ENCODE measurements around the gene NMU. TPM values are rescaled to one million over a fixed set of nuclear protein-coding genes. Genes with fewer than 3 reads are reported as not detected.

Gene NMU
- total RNA-seq, 1 donor from 2014 or later: 2.1 TPM

DNA sequence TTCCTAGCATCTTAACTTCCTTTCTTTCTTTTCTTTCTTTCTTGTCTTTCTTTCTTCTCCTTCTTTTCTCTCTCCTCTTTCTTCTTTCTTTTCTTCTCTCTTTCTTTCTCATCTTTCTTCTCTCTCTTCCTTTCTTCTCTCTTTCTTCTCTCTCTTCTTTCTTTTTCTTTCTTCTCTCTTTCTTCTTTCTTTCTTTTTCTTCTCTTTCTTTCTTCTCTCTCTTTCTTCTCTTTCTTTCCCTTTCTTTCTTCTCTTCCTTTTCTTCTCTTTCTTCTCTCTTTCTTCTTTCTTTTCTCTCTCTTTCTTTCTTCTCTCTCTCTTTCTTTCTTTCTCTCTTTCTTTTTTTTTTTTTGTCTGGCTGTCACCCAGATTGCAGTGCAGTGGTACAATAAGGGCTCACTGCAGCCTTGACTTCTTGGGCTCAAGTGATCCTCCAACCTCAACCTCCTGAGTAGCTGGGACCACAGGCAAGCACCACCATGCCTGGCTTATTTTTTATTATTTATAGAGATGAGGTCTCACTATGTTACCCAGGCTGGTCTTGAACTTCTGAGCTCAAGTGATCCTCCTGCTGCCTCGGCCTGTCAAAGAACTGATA lies 17.5 kb downstream of the NMU start:
- intact Hi-C loops (cut with DNase I): no loop called here
- Histone ChIP-seq H3K27ac (no peak overlapping the region), H3K4me3 (no peak overlapping the region), H3K36me3 (no peaks in the 10 kb centered on the region), H3K9me3 (no peaks in the 10 kb centered on the region), H3K4me1 (no peaks in the 10 kb centered on the region), H3K27me3 (no peaks in the 10 kb centered on the region)
- TF ChIP-seq, protein P1, sequence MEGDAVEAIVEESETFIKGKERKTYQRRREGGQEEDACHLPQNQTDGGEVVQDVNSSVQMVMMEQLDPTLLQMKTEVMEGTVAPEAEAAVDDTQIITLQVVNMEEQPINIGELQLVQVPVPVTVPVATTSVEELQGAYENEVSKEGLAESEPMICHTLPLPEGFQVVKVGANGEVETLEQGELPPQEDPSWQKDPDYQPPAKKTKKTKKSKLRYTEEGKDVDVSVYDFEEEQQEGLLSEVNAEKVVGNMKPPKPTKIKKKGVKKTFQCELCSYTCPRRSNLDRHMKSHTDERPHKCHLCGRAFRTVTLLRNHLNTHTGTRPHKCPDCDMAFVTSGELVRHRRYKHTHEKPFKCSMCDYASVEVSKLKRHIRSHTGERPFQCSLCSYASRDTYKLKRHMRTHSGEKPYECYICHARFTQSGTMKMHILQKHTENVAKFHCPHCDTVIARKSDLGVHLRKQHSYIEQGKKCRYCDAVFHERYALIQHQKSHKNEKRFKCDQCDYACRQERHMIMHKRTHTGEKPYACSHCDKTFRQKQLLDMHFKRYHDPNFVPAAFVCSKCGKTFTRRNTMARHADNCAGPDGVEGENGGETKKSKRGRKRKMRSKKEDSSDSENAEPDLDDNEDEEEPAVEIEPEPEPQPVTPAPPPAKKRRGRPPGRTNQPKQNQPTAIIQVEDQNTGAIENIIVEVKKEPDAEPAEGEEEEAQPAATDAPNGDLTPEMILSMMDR (IDR thresholded peaks at IDR 0.05): no peak
- ATAC-seq: no peak
- no peak for DNase-seq

DNA sequence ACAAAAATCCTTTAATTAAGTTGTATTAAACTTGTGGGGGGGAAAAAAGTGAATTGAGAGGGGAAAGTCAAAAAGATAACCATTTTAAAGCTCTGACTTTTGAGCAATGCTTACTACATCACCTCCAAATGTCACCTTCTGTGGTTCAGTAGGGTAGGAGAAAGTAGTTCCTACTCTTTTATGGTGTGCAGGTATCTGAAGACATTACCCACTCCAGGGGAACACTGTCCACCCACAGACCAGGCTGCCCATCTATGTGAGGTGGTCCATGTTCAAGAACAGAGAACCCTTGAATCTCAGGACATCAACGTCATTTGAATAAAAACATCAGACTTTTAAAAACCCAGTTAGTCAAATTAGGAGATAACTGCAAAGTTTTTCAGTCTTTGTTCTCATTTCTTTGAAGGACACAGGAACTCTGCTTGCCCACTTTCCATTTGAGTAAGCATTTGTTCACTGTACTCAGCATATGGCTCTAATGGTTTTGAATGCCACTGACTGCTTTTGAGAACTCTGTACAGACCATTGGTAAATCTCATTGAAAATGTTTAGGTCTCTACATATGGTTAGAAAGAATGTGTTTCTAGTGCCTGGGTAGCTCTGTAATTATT lies 18.4 kb downstream of the NMU start:
- Histone ChIP-seq H3K36me3 (no peaks in the 10 kb centered on the region), H3K27ac (no peak overlapping the region), H3K4me3 (no peak overlapping the region), H3K27me3 (no peaks in the 10 kb centered on the region), H3K4me1 (no peaks in the 10 kb centered on the region), H3K9me3 (no peaks in the 10 kb centered on the region)
- ATAC-seq (no peak), DNase-seq (no peak)
- intact Hi-C loops (cut with DNase I): no loop called here
- TF ChIP-seq, protein P1 (IDR thresholded peaks at IDR 0.05): no peak

DNA sequence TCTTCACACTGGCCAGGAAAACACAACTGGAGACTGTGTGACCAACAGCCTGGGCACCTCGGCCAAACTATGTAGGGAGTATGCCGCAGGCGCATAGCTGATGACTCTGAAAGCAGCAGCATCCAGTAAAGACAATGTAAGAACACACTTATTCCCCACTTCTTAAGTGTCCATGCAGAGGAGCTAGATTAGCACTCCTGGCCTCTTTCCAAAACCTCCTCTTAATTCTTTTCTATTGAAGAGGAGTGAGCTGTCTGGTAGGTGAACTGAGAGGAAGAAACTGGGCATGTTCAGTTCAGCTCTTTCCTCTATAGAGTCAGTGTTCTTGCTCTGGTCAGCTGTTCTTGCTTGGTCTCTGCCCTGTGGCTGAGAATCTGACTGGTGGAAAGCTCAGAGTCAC lies 21.1 kb downstream of the NMU start:
- H3K27ac ChIP-seq: no peak overlapping the region
- intact Hi-C loops (cut with DNase I): no loop called here

DNA sequence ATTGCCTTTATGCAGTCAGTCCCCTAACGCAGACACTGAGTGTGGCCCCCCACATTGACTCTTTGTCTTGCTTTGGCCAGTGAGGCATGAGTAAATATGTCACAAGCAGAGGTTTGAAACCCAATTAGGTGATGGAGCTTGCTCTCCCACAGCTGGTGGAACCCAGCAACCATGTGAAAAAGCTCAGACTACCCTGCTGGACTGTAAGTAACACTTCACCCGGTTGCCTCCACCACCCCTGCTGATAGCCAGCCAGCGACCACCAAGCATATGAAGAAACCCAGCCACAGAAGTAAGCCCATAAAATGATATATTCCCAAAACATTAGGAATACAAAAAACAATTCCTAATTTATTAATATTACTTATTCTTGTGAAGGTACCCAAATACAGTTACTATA lies 22.5 kb downstream of the NMU start:
- H3K27me3 ChIP-seq: no peaks in the 10 kb centered on the region
- H3K4me3 ChIP-seq: no peak overlapping the region
- intact Hi-C loops (cut with DNase I): no loop called here
- TF ChIP-seq, protein P1 (IDR thresholded peaks at IDR 0.05): no peak
- no peak for ATAC-seq
- H3K9me3 ChIP-seq: no peaks in the 10 kb centered on the region
- no peak overlapping the region for H3K27ac ChIP-seq
- no peak for DNase-seq
- no peaks in the 10 kb centered on the region for H3K36me3 ChIP-seq
- H3K4me1 ChIP-seq: no peaks in the 10 kb centered on the region

More for the DNA sequence above, 21.1 kb downstream of the NMU start:
- no peak for DNase-seq
- Histone ChIP-seq H3K9me3 (no peaks in the 10 kb centered on the region), H3K27me3 (no peaks in the 10 kb centered on the region), H3K4me1 (no peaks in the 10 kb centered on the region), H3K36me3 (no peaks in the 10 kb centered on the region), H3K4me3 (no peak overlapping the region)
- TF ChIP-seq, protein P1 (IDR thresholded peaks at IDR 0.05): no peak
- no peak for ATAC-seq

GRCh38 chr4:55612341-55612740 lies 23.8 kb downstream of the NMU start:
- Histone ChIP-seq H3K36me3 (no peaks in the 10 kb centered on the region), H3K27me3 (no peaks in the 10 kb centered on the region), H3K4me3 (no peak overlapping the region), H3K4me1 (no peaks in the 10 kb centered on the region), H3K27ac (no peak overlapping the region), H3K9me3 (no peaks in the 10 kb centered on the region)
- ATAC-seq: no peak
- no peak for DNase-seq
- TF ChIP-seq, protein P1 (IDR thresholded peaks at IDR 0.05): no peak
- intact Hi-C loops (cut with DNase I): no loop called here

Measured in upper lobe of right lung (tissue), 1 donor.